ENCODE measurements around the gene BMPR1B.
"Not testable (repeated sequence)": the region's sequence is repeated elsewhere in the genome, so short reads cannot be mapped to it uniquely, and the experiment has no call there.

Gene BMPR1B

DNA sequence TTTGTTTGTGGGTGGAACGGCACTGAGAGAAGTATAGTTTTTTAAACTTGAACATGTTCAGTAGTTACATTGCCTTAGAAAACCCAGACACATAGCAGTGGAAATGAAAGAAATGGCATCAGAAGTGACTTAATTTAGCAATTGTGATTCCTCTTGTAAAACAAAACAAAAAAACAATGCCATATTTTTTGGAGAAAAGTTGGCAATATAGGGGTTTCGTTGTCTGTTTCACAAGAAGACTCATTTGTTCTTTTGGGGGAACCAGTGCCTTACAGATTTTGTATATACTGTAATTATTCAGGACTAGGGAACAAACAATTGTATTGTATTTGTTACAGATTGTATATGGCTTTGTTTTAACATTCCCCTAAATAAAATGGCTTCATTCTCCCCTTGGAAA is 400.3 kb downstream of the BMPR1B start:
- DNase-seq: no peak

DNA sequence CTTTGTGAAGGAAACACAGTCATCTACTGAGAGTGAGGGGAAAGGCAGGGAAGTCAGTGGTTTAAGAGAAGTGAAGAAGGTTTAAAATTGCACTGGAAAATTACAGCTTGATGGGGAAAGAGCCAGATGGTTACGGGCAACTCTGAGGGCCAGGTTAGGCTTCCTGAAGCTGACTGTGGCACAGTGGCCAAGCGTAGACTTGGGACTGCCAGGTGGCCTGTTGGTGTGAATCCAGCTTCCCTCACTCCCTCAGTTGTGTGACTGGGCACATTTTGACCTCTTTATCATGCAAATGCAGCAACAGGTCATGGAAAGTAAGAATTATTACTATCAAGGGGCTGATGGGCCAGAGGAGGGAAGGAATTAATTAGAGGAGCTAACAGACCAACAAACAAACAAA is 400.9 kb downstream of the BMPR1B start:
- no peak for DNase-seq

DNA sequence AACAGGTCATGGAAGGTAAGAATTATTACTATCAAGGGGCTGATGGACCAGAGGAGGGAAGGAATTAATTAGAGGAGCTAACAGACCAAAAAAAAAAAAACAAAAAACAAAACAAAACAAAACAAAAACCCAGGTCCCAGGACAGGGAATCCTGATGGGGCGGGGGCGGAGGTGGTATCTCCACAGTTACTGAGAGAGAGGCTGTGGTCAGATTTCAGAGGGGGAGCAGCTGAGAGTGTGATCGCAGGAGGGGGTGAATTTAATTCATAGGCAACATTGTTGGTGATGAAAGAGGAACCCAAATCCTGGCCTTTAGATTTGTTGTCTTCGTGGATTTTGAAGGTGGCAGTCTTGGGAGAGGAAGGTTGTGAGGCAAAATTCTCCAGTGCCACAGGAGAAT is 401.6 kb downstream of the BMPR1B start:
- DNase-seq: no peak

DNA sequence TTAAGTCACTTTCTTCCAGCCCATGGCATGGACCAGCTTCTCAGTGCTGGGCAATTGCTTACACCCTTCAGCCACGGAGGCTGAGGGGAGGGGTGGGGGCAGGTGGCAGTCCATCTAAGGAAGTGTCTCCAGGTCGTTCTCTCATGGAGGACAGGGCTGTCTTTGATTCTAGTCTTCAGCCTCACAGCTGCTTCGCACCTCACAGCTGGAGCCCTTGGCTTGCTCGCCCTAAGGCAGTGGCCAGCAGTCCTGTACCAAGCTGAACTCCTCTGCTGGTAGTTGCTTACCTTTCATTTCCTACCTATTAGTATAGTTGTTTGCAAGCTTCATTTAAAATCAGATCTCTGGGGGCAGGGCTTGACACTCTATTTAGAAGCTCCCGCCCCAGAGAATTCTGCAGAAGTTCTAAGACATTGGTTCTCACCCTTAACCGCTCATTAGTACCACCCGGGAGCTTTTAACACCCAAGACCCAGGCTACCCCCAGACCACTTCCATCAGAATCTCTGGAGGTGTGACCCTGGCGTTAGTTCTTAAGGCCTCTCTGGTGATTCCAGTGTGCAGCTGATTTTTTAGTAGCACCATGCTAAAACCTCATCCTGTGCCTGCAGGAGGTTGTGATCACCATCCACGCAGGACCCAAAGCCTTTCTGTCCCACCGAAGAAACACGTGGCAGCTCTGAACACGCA is 404.2 kb downstream of the BMPR1B start:
- no peak for DNase-seq

DNA sequence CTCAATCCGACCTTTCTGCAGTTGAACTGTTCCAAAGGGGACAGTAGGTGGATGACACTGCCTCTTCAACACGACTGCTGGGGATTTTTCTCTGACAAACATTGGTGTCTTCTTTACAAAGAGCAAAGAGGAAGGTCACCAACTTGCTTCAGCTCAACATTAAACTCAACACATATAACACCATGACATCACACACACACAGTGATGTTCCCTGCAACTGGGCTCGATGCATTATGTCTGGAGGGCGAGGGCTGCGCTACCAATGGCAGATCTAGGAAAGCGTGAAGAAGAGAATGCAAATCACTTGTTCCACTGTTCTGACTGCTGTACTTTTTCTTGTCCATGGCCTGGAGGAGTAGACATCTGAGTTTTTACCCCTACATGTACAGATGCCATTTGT is 405.1 kb downstream of the BMPR1B start:
- no peak for DNase-seq

DNA sequence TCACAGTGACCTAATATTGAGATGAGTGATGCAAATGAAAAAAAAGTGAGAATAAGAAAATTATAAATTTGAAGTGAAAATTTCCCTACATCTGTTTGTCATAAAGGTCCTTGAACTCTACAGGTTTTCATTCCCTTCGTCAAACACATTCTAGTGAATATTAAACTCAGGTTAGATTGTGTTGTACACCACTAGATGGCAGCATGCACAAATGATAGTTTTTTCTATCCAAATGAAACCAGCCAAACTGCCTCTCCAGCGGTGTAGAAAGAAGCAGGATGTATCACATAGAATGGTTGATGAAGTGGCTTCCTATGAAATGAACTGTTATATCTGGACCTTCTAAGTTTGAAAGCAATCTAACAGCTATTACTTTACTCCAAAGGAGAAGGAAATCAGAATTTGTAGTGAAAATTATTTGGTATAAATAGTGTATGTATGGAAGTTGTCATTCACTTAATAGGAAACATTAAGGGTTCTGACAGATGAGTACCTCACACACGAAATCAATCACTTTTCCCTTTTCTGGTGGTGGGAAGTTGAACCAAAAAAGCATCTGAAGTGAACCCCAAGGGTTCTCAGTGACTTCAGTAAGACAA is 408.3 kb downstream of the BMPR1B start:
- DNase-seq: no peak

- no peak for DNase-seq
Measured at GRCh38 chr4:95167805-95168204, 410.1 kb downstream of the BMPR1B start.

DNA sequence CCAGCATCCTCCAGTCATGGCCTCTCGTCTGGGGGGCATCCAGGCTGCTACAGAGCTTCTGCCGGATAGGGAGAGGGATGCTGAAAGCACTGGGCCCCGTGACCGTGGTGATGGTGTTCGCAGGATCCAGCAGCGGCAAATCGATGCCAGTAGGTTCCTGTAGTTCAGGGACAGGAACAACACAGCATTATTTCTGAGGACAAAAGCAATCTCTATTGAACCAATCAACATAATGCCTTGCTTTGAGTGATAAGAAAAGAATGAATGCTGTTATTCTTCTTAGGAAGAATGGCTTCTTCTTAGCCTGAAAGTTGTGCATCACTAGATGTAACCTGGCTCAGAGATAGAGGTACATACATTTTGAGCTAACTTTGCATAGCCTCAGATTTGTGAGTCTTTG is 412.4 kb downstream of the BMPR1B start:
- no peak for DNase-seq

- not testable (repeated sequence) for DNase-seq
Measured at GRCh38 chr4:95171377-95171776, 413.6 kb downstream of the BMPR1B start.

DNA sequence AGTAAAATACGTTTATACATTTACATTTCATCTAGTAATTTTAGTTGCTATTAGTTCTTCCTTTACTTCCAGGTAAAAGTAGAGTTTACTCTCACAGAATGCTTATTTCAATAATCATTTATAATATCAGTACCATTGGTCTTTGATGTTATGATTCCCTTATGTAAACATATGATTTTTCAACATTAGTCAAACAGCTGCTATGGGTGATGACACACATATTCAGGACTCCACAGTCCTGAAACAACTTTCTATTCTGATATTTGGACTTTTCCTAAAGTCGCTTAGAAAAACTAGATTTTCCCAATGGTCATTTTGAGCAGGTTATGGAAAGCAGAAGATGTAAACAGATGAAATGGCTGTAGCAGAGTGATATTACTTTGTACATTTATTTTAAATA is 421.2 kb downstream of the BMPR1B start:
- no peak for DNase-seq

DNA sequence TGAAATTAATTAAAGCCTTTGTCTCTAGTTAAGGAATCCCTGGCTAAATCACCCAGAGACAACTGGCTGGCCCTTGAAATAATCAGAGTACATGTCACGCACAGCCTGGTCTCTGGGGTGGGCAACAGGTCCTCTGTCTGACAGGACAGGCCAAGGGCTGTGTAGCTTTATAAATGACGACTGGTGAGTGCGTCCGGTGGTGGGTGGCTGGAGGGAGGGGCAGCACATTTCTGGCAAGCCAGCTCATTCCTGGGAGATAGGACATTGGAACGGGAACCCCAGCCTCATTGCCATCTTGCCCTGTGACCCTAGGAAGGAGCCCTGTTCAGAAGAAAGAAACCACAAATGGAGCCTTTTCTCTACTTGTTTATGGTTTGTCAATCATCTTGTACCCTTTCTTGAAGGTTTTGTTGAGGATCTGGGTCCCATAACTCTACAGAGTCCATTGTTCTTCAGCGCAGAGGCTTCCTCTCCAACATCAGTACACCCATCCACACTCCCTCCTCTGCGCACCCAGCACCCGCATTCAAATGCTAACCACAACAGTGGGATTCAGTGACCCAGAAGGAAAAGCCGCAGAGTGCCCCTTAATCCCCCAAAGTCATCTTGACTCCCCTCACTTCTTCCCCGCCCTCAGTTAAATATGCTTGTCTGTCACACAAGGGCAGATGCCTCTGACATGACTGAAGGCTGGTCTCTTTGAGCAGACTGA is 422.9 kb downstream of the BMPR1B start:
- DNase-seq: no peak

DNA sequence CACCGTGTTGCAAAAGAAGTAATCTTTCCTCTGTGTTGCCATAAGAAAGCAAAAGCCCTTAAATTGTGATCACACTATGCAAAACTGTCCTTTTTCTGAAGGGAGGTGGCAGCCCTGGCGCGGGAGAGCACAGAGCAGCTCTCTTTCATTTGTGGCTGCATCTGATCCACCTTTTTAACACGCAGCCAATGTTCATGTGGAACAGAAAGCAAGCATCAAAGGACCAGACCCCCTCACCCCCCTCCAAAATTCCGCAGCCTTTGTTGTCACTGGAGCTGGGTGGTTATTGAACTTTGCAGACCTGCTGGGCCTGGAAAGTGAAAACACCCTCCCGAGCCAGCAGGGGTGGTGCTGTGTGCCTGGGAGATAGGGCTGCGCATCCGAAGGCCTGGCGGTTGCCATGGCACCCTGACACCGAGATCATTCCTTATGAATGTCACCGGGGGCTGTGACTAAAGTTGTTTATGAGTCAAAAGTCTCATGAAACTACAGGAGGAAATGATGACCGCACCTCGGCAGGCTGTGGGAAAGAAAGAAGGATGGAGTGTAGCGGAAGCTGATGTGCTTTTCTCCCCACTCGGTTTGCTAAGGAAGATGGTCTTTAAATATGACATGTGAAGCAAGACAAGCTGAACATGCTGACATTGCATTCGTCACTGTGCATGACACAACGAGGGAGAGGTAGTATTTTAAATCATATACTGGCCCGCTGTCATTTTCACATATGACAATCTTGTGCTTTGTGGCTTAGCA is 423.7 kb downstream of the BMPR1B start:
- no peak for DNase-seq

- DNase-seq: no peak
Measured at GRCh38 chr4:95181996-95182306, 424.2 kb downstream of the BMPR1B start.

DNA sequence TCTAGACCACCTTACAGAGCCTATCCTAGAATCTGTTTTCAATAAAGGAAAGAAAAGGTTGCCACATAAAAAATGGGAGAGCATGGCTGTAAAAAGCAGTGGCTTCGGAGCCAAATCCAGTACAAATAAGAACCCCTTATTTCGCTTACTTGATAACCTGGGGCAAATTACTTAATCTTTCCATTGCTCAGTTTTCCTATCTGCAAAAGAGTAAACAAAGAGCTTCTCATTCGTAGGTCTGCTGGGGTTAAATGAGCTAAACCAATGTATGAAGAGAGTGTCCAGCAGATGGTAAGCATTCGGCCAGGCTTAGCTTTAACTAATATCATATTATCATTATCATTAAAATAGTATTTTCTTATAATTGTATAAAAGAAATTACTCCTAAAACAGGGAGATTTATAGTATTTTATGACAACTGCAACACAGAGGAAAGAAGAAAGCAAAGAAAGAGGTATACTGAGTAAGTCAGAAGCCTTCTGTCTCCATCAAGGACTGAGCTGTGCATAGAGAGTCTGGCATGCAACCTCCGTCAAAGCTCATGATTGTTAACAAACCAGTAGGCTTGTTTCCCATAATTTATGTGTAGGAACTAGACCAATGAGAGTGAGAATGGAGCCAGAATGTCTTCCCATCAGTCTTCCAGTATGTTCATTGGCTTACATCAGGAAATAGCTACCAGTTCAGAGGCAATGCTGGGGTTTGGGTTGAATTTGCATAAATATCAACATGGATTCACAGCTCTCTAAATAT is 426.1 kb downstream of the BMPR1B start:
- no peak for DNase-seq

DNA sequence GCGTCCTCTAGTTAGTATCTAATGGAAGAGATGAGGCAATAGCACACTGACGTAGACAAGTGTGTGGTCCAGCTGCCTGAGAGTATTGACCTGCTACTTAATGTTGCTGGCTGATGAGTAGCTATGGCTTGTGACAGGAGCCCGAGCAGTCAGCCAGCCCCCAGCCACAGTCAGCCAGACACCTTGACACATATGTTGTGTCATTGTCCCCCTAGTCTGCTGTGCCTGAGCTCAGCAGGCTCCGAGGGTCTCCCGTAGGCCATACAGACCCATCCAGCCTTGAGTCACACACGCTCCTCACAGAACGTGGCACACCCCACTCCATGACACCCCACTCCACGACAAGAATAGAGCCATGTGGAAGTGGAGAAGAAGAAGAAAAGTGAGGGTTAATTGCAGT is 428.9 kb downstream of the BMPR1B start:
- DNase-seq: no peak

- DNase-seq: no peak
Measured at GRCh38 chr4:95188701-95189370, 431.1 kb downstream of the BMPR1B start.

GRCh38 chr4:95190751-95191436 is 433.1 kb downstream of the BMPR1B start:
- no peak for DNase-seq

DNA sequence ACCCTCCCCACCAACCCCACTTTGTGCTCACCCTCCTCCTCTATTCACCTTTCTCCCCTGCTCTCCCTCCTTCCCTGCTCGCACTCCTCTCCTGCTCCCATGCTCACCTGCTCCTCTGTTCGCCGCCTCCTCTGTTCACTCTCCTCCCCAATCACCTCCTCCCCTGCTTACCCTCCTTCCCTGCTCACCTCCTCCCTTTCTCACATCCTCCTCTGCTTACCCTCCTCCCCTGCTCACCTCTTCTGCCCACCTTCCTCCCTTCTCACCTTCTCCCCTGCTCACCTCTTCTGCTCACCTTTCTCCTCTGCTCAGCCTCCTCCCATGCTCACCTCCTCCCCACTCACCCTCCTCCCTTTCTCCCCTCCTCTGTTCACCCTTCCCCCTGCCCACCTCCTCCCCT is 433.8 kb downstream of the BMPR1B start:
- DNase-seq: no peak

DNA sequence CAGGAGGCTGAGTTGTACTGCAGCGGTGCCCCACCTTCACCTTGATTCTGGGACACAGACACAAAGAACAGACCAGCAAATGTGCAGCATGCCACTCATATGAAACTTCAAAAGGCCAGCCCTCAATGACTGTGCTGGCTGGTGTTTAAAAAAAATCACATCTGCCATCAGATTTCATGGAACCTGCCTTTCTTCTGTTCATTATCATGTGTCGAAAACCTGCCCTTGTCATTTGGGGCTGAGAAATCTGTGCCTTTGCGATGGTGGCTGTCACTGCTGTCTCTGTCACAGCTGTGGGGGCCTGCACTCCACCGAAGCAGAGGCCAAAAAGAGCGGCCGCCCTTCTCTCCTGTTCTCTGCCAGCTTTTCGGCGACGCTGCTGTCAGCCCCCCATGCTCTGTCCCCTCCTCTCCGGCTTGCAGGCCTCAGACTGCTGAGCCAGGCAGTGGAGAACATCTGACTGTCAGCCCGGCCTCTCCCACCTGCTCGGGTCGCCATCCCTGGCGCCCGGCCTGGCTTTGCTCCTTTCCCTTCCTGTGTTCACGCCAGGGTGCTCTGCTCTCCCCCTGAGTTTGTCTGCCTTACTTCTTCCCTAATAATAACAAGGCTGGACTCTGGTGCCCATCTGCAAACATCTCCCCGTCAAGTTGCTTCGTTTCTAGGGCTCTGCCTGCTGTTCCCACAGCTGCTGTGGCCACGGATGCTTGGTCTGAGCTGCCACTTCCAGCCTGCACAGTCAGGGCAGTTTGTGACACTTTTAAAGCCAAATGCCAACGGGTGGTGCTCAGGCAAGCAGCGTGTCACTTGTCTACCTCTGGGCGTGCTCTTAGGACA is 435.9 kb downstream of the BMPR1B start:
- DNase-seq: no peak

GRCh38 chr4:95197353-95197752 is 439.6 kb downstream of the BMPR1B start:
- no peak for DNase-seq

DNA sequence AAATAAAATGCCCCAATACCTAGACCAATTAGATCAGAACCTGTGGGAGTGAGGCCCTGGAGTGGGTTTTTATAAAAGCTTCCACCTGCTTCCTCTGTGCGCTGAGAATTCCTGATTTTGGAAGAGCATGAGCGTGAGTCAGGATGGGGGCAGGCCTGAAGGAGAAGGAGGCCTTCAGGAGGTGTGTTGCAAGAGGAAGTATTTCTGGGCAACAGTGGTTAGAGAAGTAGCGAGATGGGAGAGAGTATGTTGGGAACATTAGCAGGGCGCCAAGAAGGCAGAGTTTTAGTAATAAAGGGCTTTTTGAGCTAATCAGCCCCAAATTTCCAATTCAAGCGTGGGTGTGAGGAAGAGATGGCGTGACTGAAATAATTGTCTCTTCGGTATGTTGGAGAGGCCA is 441.2 kb downstream of the BMPR1B start:
- DNase-seq: no peak

All from cerebellar nuclear complex (tissue), 1 donor.